ENCODE results near the gene IFNW1. TPM values are rescaled to one million over a fixed set of nuclear protein-coding genes. Genes with fewer than 3 reads are reported as not detected.

Gene IFNW1
- total and polyA plus RNA-seq, 10 of the 15 experiments (the other 5 are each of a cell fraction or from before 2014, with no cell fraction given), result 0.06 to 0.11 (median 0.09) TPM; not detected in 7

DNA sequence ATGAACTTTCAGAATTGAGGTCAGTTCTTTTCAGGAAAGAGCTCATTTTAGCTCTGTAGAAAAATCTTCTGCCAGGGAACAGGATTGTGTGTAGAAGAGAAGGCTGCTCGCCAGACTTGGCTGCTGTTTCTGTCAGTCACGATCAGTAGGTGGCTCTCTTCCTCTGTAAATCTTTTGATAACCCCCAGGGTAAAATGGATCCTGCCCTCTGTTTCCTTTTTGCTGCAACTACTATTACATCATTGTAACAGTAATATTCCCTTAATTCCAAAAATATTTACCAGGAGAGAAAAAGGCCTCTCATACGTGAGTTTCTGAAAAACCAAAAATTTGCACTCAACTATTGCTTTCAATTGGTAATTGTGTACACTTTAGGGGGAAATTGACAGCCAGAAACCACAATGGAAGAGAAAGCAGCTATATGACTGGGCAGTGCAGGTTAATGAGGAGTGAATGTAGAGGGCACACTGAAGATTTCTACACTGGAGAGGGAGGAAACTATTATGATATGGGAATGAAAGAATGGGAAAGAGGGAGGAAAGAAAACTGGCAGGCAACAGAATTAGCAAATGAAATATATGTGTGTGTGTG lies 12.5 kb upstream of the IFNW1 start (continued):
- TF ChIP-seq, protein P1, sequence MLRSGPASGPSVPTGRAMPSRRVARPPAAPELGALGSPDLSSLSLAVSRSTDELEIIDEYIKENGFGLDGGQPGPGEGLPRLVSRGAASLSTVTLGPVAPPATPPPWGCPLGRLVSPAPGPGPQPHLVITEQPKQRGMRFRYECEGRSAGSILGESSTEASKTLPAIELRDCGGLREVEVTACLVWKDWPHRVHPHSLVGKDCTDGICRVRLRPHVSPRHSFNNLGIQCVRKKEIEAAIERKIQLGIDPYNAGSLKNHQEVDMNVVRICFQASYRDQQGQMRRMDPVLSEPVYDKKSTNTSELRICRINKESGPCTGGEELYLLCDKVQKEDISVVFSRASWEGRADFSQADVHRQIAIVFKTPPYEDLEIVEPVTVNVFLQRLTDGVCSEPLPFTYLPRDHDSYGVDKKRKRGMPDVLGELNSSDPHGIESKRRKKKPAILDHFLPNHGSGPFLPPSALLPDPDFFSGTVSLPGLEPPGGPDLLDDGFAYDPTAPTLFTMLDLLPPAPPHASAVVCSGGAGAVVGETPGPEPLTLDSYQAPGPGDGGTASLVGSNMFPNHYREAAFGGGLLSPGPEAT (IDR thresholded peaks at IDR 0.05; ENCODE audit: low read depth), result no peak
- TF ChIP-seq, protein P2, sequence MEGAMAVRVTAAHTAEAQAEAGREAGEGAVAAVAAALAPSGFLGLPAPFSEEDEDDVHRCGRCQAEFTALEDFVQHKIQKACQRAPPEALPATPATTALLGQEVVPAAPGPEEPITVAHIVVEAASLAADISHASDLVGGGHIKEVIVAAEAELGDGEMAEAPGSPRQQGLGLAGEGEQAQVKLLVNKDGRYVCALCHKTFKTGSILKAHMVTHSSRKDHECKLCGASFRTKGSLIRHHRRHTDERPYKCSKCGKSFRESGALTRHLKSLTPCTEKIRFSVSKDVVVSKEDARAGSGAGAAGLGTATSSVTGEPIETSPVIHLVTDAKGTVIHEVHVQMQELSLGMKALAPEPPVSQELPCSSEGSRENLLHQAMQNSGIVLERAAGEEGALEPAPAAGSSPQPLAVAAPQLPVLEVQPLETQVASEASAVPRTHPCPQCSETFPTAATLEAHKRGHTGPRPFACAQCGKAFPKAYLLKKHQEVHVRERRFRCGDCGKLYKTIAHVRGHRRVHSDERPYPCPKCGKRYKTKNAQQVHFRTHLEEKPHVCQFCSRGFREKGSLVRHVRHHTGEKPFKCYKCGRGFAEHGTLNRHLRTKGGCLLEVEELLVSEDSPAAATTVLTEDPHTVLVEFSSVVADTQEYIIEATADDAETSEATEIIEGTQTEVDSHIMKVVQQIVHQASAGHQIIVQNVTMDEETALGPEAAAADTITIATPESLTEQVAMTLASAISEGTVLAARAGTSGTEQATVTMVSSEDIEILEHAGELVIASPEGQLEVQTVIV (IDR thresholded peaks at IDR 0.05; ENCODE audit: borderline replicate concordance, partially characterized antibody), result no peak
- no peak for TF ChIP-seq ZNF24 (IDR thresholded peaks at IDR 0.05)

DNA sequence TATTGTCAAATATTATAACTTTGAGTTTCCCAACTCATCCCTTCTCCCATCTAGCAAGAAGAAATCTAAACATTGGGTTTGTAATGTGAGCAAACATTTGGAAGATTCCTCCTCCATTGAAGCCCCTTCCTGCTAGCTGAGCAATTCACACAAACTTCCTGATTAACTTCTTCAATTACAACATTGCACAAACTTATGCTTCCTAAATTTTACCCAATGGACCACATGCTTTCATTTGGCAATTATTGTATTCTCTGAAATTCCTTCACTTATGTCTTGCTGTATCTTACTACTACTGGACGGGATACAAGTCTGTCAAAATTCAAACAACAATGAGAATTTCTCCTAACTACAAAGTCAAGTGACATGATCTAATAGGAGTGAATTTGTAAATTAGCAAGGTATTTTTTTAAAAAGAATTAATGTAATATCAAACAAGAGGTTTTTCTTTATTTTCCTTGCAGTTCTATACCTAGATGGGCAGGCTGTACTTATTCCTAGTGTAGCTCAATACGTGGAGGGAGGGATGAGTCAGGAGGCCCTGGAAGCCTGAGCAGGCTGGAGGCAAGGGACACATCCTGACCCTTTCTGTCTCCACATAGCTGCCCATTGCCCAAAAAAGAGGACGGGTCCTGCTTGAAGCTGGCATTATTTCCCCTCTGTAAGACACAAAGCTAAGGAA lies 11.8 kb upstream of the IFNW1 start:
- H2AFZ ChIP-seq (ENCODE audit: control insufficient read depth, low read depth, low read length), result peak overlapping the region; percentile 78
- no peaks in the 10 kb centered on the region for H3K27me3 ChIP-seq (replicated peaks in 1 of 2; ENCODE audit: control insufficient read depth in 2 of 2, insufficient read depth in 2 of 2, low read length in 1 of 2)
- H3K27ac ChIP-seq (ENCODE audit: control insufficient read depth, insufficient read depth), result no peak overlapping the region
- ChIA-PET SMC1A (ENCODE audit: uncharacterized antibody, unreplicated experiment) (interaction anchor here (1.1 to 1.4 kb wide), 5 partner anchors 9 to 176 kb away, joined by 3 to 5 read pairs (median 3); no protein-coding TSS in a partner anchor), RAD21 (ENCODE audit: unreplicated experiment) (no interaction called here), CTCF (interaction anchor here (0.8 to 3.2 kb wide), 9 partner anchors 9 to 302 kb away, joined by 3 to 13 read pairs (median 5); partner anchors contain the start of gene IFNW1), POLR2A (no interaction called here)
- no peak for DNase-seq (ENCODE audit: low read depth, low spot score)
- no peak overlapping the region for H3K9ac ChIP-seq (ENCODE audit: control insufficient read depth, insufficient read depth, low read length)
- no TSS peak for BruUV-seq (replicated peaks)
- H3K4me3 ChIP-seq, result no peak overlapping the region
- H3K4me1 ChIP-seq (ENCODE audit: control insufficient read depth, insufficient read depth, low read length), result no peaks in the 10 kb centered on the region
- 25% methylated on average over 3 of the region's 3 CpGs for WGBS (ENCODE audit: insufficient coverage, insufficient replicate concordance, low lambda C conversion rate, missing lambda C conversion rate)
- H4K20me1 ChIP-seq (ENCODE audit: control insufficient read depth, insufficient read depth), result no peaks in the 10 kb centered on the region
- no peak overlapping the region for H3K4me2 ChIP-seq (ENCODE audit: control insufficient read depth, insufficient read depth)
- FAIRE-seq, result peak; percentile 35
- peak; percentile 60 for ATAC-seq
- intact Hi-C loops (cut with micrococcal nuclease; ENCODE audit: unreplicated experiment) (no loop called here), in situ Hi-C loops (cut with MboI) (no loop called here)
- no peaks in the 10 kb centered on the region for H3K79me2 ChIP-seq (ENCODE audit: control insufficient read depth, insufficient read depth, low read length)
- no peaks in the 10 kb centered on the region; the same call in 1 of the 3 replicates for H3K9me3 ChIP-seq (replicated peaks; ENCODE audit: control insufficient read depth, insufficient read depth, low read length)
- H3K36me3 ChIP-seq (ENCODE audit: control insufficient read depth in 2 of 2, insufficient read depth in 2 of 2, low read length in 1 of 2), result no peaks in the 10 kb centered on the region
- TF ChIP-seq, protein P3, sequence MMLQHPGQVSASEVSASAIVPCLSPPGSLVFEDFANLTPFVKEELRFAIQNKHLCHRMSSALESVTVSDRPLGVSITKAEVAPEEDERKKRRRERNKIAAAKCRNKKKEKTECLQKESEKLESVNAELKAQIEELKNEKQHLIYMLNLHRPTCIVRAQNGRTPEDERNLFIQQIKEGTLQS (IDR thresholded peaks at IDR 0.05; ENCODE audit: borderline replicate concordance, extremely low read depth, low read depth, low read length), result no peak
- TF ChIP-seq MYB (IDR thresholded peaks at IDR 0.05; ENCODE audit: borderline replicate concordance, low read depth, low read length) (no peak), CREB1 (IDR thresholded peaks at IDR 0.05; ENCODE audit: low read depth) (no peak), NFYA (IDR thresholded peaks at IDR 0.05; ENCODE audit: borderline replicate concordance, low read depth, low read length) (no peak), HCFC1 (IDR thresholded peaks at IDR 0.05; ENCODE audit: low read length) (no peak), PAX8 (IDR thresholded peaks at IDR 0.05) (no peak)
- TF ChIP-seq, protein P4, sequence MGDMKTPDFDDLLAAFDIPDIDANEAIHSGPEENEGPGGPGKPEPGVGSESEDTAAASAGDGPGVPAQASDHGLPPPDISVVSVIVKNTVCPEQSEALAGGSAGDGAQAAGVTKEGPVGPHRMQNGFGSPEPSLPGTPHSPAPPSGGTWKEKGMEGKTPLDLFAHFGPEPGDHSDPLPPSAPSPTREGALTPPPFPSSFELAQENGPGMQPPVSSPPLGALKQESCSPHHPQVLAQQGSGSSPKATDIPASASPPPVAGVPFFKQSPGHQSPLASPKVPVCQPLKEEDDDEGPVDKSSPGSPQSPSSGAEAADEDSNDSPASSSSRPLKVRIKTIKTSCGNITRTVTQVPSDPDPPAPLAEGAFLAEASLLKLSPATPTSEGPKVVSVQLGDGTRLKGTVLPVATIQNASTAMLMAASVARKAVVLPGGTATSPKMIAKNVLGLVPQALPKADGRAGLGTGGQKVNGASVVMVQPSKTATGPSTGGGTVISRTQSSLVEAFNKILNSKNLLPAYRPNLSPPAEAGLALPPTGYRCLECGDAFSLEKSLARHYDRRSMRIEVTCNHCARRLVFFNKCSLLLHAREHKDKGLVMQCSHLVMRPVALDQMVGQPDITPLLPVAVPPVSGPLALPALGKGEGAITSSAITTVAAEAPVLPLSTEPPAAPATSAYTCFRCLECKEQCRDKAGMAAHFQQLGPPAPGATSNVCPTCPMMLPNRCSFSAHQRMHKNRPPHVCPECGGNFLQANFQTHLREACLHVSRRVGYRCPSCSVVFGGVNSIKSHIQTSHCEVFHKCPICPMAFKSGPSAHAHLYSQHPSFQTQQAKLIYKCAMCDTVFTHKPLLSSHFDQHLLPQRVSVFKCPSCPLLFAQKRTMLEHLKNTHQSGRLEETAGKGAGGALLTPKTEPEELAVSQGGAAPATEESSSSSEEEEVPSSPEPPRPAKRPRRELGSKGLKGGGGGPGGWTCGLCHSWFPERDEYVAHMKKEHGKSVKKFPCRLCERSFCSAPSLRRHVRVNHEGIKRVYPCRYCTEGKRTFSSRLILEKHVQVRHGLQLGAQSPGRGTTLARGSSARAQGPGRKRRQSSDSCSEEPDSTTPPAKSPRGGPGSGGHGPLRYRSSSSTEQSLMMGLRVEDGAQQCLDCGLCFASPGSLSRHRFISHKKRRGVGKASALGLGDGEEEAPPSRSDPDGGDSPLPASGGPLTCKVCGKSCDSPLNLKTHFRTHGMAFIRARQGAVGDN (IDR thresholded peaks at IDR 0.05), result no peak

Data from GM12878 (cell line).